Spleen (tissue), 7 donors: ENCODE results near the gene FAR2.

Experiments
- POLR2A ChIP-seq, 3 donors: fragments of 450-650 bp; IDR thresholded peaks; one replicate each; pipeline ENCODE4 v1.5.1; 2017; ENCODE audit warnings: antibody characterized with exemption in 3 of 3, mild to moderate bottlenecking in 1 of 3
- TF ChIP-seq, protein P1 (sequence below), 11 experiments: fragments of 200-600 bp in 7 of 11; fragments of 450-650 bp in 4 of 11; sonication (generic) in 4 of 11; IDR thresholded peaks in 8 of 11; conservative IDR thresholded peaks in 3 of 11; 1 replicate in 7 of 11; 2 replicates in 4 of 11; pipeline versions ENCODE4 v1.4.0 to v1.8.0; 2016 to 2021; ENCODE audit warnings: antibody characterized with exemption in 11 of 11, inconsistent platforms in 4 of 11, mild to moderate bottlenecking in 1 of 11
- donor health status: DM: no; HTN: no; CAD: no; lungs with moderate emphysema.
- donor health status: DM: no; HTN: no; CAD: no.
- donor health status: DM: no; HTN: no; CAD: no.

DNA sequence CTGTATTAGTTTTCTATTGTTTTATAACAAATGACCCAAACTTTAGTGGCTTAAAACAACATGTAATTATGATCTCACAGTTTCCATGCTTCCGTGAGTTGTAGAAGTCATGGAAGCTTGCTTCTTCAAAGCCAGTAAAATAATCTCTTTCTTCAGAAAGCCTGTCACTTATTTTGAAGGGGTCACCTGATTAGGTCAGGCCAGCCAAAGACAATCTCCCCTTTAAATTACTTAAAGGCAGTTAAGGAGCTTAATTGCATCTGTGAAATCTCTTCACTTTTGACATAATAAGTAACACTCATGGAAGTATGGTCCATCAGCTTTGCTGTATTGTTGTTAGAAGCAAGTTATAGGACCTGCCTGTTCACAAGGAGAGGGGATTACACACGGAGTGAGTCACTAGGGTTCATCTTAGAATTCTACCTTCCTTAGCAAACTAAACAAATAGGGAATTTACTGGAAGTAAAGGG lies 89.8 kb downstream of the FAR2 start:
- TF ChIP-seq, protein P1, sequence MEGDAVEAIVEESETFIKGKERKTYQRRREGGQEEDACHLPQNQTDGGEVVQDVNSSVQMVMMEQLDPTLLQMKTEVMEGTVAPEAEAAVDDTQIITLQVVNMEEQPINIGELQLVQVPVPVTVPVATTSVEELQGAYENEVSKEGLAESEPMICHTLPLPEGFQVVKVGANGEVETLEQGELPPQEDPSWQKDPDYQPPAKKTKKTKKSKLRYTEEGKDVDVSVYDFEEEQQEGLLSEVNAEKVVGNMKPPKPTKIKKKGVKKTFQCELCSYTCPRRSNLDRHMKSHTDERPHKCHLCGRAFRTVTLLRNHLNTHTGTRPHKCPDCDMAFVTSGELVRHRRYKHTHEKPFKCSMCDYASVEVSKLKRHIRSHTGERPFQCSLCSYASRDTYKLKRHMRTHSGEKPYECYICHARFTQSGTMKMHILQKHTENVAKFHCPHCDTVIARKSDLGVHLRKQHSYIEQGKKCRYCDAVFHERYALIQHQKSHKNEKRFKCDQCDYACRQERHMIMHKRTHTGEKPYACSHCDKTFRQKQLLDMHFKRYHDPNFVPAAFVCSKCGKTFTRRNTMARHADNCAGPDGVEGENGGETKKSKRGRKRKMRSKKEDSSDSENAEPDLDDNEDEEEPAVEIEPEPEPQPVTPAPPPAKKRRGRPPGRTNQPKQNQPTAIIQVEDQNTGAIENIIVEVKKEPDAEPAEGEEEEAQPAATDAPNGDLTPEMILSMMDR (IDR thresholded peaks at IDR 0.05 in 8 of 11, conservative IDR thresholded peaks at IDR 0.05 in 3 of 11): no peak
- no peak for TF ChIP-seq POLR2A (IDR thresholded peaks at IDR 0.05)
